ENCODE measurements around the gene HS3ST6.
"Not testable (repeated sequence)": the region's sequence is repeated elsewhere in the genome, so short reads cannot be mapped to it uniquely, and the experiment has no call there.

The HS3ST6 gene

DNA sequence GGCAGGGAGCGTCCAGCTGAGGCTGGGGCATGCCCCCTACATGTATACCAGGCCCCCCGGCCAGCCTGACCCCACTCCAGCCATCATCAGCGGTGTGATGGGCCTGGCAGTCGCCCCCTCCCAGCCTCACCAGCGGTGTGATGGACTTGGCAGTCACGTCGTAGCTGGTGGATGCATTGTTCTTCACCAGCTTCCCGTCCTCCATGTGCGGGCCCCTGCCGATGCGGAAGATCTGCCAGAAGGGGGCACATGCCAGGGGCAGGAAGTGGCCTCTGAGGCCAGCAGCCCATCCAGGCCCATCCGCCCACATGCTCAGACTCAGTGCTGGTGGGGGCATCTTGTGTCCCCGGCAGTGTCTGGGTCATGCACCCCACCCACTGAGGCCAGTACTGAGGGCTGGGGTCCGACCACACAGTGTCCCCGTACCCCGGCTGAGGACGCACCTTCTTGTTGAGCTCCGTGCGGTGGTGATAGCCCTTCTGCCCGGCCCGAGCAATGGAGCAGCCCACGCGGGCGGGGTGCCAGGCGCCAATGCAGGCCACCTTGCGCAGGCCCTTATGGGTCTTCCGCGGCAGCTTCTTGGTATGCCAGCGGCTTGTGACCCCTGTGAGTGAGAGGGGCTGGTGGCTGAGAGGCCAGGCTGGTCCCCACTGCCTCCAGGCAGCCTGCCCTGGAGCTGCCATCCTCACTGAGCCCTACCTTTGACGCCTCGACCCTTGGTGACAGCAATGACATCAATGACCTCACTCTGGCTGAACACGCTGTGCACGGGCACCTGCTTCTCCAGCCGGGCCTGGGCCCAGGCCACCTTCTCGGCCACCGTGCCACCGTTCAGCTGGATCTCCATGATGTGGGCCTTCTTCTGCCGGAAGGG lies 28.5 kb upstream of the HS3ST6 start:
- no peak for DNase-seq (ENCODE audit: low spot score)

DNA sequence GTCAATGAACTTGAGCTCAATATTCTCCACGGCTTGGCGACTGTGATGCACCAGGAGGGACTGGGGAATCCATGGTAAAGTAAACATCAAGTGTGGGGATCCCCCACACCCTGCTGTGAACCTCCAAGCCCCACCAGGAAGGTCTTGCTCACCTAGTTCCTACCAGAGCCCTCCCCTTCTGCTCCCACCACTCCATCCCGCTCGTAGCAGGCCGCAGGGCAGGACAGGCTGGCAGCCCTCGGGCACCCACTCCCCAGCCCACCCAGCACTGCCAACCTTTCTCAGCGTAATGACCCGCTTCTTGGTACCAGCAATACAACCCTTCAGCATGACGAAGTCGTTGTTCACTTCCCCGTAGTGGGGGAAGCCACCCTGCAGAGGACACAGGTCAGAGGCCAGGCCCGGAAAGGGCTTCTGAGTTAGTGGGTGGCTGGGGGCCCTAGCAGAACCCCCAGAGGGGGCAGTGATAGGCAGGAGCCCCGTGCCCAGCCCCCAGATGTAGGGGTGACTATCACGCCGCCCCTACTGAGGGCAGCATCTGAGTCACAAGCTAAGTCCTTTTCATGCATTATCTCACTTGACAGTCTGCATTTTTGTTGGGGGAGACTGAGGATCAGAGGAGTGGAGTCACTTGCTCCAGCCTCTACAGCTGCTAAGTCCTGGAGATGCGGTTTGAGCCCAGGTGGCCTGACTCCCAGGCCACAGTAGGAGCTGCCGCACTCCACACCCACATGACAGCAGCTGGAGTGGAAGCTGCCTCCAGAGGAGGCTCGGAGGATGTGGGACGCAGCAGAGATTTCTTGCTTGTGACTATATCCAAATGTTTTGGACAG lies 27.6 kb upstream of the HS3ST6 start:
- DNase-seq (ENCODE audit: low spot score), result no peak

- no peak for DNase-seq (ENCODE audit: low spot score)
Observed at GRCh38 chr16:1944612-1945199, 26.5 kb upstream of the HS3ST6 start.

DNA sequence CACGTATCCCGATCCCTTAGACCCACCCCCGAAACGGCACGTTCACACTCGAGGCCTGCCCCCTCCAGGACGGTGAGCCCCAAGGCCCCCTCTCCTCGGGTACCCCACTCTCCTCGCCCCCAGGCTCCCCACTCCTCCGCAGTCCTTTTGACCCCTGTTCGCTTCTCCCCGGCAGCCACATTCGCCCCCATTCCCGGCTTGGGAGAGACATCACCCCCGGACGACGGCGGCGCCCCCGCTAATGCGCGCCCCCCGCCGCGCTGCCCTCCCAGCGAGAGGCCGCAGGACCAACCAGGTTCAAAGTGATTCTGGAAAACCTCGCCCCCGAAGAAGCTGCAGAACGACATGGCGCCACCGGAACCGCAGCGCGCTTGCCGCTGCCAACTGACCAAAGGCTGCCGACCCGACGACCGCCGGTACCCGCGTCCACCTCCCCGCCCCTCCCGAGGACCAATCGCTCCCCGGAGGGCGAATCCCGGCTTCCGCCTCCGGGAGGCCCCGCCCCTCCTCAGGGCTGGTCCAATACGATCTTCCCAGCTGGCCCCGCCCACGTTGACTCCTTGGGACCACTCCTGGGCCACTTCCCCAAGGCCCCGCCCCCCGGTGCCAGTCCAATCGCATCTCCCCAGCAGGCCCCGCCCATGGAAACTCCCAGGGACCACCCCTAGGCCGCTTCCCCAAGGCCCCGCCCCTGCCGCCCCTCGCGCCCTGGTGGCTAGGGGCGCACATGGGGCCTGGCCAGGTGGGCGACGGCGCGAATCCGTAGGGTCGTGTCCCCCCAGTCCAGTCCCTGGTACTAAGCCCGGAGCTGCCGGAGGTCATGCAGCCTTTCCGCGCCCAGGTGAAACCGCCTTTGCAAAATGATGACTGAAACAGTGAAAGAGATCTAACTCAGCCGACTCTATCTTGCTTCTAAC lies 24.9 kb upstream of the HS3ST6 start, which contains the start of gene MSRB1:
TSS of gene MSRB1 (minus strand) at position 390 of the 917 bp plus-strand sequence. CDS start at position 347, 43 bp downstream.
- peak; percentile 99 for DNase-seq (ENCODE audit: low spot score)

DNA sequence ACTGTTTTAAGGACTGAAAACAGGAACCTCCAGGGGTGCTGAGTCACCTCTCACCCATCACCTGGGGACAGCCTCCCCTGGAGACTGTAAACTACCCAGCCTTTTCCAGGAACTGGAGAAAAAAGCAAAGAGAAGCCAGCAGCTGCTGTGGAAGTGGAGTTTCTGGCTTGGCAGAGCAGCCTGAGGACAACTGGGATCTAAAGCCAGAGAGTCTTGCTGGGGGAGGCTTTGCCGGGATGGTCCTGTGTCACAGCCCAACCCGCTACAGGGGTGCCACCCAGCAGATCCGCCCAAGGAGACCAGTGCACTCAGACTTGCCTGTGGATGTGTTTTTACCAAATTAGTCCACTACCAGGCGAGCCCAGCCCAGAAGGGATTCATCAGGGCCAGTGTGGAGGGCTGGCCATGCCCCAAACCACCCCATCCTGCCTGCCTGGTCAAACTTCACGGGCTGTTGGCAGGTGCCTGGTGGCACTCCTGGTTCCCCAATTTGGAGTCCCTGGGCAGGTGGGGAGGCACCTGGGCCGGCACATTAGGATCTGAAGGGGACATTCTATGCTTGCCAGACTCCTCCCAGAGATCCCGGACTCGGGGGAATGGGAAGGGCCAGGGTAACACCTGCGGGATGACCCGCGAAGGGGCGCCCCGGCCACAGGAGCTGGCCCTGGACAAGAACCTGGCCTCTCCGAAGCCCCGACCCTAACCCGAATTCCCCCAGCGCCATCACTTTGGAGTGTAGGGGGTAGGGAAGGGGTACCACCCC lies 24.0 kb upstream of the HS3ST6 start:
- DNase-seq (ENCODE audit: low spot score), result no peak

GRCh38 chr16:1941162-1942046 lies 23.2 kb upstream of the HS3ST6 start:
- DNase-seq (ENCODE audit: low spot score), result peak; percentile 30

- DNase-seq (ENCODE audit: low spot score), result no peak
Observed at GRCh38 chr16:1940273-1941161, 22.3 kb upstream of the HS3ST6 start.

GRCh38 chr16:1939833-1940232 lies 21.6 kb upstream of the HS3ST6 start:
- not testable (repeated sequence) for DNase-seq (ENCODE audit: low spot score)

- no peak for DNase-seq (ENCODE audit: low spot score)
Observed at GRCh38 chr16:1938910-1939309, 20.7 kb upstream of the HS3ST6 start.

GRCh38 chr16:1938316-1938715 lies 20.1 kb upstream of the HS3ST6 start:
- no peak for DNase-seq (ENCODE audit: low spot score)

GRCh38 chr16:1936945-1937479 lies 18.8 kb upstream of the HS3ST6 start:
- no peak for DNase-seq (ENCODE audit: low spot score)

- no peak for DNase-seq (ENCODE audit: low spot score)
Observed at GRCh38 chr16:1933097-1933661, 15.0 kb upstream of the HS3ST6 start.

DNA sequence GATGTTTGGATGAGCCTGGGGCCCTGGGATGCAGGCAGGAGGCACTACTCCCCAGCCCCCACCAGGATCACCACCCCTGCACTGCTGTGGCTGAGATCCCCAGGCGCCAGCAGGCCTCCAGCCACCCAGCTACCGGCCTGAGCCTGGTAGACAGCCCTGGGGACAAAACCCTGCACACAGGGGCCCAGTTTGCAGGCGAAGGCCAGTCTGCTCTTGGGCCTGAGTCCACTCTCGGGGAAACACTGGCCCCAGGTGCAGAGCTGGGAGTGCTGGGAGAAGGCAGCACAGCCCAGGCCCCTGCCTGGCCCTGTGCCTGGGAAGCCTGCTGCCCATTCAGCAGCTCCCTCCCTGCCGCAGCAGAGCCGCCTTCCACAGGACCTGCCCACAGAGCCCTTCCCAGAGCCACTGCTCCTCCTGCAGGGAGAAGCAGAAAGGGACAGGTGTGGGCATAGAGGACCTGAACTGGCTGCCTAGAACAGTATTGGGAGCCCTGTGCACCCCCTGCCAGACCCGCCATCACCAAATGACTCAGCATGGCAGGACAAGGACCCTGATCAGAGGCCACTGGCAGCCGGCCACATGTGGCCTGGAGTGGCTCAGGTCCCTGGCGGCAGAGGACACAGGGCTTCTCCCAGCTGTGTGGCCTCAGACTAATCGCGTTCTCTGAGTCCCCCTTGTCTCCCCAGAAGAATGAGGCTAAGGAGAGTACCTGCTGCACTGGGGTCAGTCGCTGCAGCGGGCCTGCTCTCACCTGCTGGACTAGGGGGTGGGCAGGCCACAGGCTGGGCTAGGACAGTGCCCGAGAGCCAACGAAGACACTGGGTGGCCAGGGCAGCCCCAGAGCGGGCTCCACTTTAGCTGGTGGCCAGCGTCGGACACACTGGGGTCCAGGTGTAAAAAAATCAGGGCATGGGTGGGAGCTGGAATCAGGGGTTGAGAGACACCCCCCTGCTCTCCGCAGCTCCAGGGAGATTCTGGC lies 14.1 kb upstream of the HS3ST6 start:
- peak; percentile 64 for DNase-seq (ENCODE audit: low spot score)

DNA sequence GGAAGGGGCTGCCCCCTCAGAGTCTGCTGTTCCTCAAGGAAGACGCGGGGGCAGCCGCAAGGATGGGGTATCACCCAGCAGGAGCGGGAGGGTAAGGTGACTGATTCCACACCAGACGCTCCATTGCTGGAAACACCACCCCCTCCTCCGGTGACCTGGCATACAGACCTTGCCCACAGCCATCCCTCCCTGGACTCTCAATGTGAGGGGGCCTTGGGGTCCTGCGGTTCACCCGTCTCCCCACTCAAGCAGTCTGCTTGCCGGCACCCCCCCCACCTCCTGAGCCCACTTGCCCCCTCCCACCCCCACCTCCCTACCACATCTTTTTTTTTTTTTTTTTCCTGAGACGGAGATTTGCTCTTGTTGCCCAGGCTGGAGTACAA lies 12.1 kb upstream of the HS3ST6 start:
- DNase-seq (ENCODE audit: low spot score), result no peak

GRCh38 chr16:1929578-1930337 lies 11.5 kb upstream of the HS3ST6 start:
- peak; percentile 51 for DNase-seq (ENCODE audit: low spot score)

GRCh38 chr16:1929105-1929504 lies 10.9 kb upstream of the HS3ST6 start:
- peak; percentile 28 for DNase-seq (ENCODE audit: low spot score)
